Uterus (tissue), 2 donors: Measurements from ENCODE around the gene CEP20.

Experiments
- POLR2A ChIP-seq, 2 donors: fragments of 450-650 bp; IDR thresholded peaks; one replicate each; pipeline ENCODE4 v1.6.1; 2016; ENCODE audit warnings: antibody characterized with exemption in 2 of 2, mild to moderate bottlenecking in 1 of 2, moderate library complexity in 1 of 2
- TF ChIP-seq, protein P1 (sequence below), 4 experiments: fragments of 200-600 bp in 2 of 4; fragments of 450-650 bp in 2 of 4; sonication (generic) in 2 of 4; IDR thresholded peaks; one replicate each; pipeline ENCODE4 v1.5.1; 2016 to 2019; ENCODE audit warnings: antibody characterized with exemption in 4 of 4, mild to moderate bottlenecking in 2 of 4, moderate library complexity in 1 of 4

DNA sequence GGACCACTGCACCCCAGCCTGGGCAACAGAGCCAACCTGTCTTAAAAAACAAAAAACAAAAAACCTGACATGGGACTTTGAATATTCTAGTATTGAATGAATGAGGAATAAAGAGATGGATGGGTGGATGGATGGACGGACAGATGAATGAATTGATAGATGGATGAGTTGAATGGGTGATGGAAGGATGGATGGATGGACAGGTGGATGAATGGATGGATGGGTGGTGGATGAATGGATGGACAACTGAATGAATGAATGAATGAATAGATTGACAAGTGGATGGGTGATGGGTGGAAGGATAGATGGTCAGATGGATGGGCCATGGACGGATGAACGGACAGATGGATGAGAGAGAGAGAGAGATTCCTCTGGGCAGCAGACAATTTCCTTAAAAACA is 22.8 kb upstream of the CEP20 start:
- TF ChIP-seq, protein P1, sequence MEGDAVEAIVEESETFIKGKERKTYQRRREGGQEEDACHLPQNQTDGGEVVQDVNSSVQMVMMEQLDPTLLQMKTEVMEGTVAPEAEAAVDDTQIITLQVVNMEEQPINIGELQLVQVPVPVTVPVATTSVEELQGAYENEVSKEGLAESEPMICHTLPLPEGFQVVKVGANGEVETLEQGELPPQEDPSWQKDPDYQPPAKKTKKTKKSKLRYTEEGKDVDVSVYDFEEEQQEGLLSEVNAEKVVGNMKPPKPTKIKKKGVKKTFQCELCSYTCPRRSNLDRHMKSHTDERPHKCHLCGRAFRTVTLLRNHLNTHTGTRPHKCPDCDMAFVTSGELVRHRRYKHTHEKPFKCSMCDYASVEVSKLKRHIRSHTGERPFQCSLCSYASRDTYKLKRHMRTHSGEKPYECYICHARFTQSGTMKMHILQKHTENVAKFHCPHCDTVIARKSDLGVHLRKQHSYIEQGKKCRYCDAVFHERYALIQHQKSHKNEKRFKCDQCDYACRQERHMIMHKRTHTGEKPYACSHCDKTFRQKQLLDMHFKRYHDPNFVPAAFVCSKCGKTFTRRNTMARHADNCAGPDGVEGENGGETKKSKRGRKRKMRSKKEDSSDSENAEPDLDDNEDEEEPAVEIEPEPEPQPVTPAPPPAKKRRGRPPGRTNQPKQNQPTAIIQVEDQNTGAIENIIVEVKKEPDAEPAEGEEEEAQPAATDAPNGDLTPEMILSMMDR (IDR thresholded peaks at IDR 0.05), result no peak
- TF ChIP-seq POLR2A (IDR thresholded peaks at IDR 0.05), result no peak
